Sigmoid colon (tissue), 7 donors: ENCODE results near the gene OR1J1. TPM values are rescaled to one million over a fixed set of nuclear protein-coding genes. Genes with fewer than 3 reads are reported as not detected.

Source experiments
- DNase-seq: peaks from one replicate; pipeline ENCODE4 v3.0.0-alpha.2; 2019
- H3K27ac ChIP-seq, 4 donors: fragments of 200-600 bp; sonication (generic); one replicate each; pipeline ENCODE4 v1.5.1; 2016 to 2019; ENCODE audit warnings: mild to moderate bottlenecking in 1 of 4
- H3K27me3 ChIP-seq, 3 donors: fragments of 200-600 bp; sonication (generic); one replicate each; pipeline ENCODE4 v1.5.1; 2019; ENCODE audit warnings: mild to moderate bottlenecking in 1 of 3
- H3K36me3 ChIP-seq, 4 donors: fragments of 200-600 bp; sonication (generic); one replicate each; pipeline ENCODE4 v1.5.1; 2016 to 2019
- H3K4me1 ChIP-seq, 4 donors: fragments of 200-600 bp; sonication (generic); one replicate each; pipeline ENCODE4 v1.5.1; 2017 to 2019
- H3K4me3 ChIP-seq, 4 donors: fragments of 200-600 bp; sonication (generic); one replicate each; pipeline ENCODE4 v1.5.1; 2017 to 2019; ENCODE audit warnings: mild to moderate bottlenecking in 2 of 4, moderate library complexity in 1 of 4
- H3K9me3 ChIP-seq, 4 donors: fragments of 200-600 bp in 3 of 4; sonication (generic) in 3 of 4; one replicate each; pipeline versions ENCODE4 v1.5.1 to v1.6.1; 2013 to 2019
- CTCF ChIP-seq, 4 experiments: fragments of 450-650 bp in 3 of 4; fragments of 200-600 bp in 1 of 4; IDR thresholded peaks; one replicate each; pipeline ENCODE4 v1.5.1; 2016 to 2019; ENCODE audit warnings: antibody characterized with exemption in 4 of 4, mild to moderate bottlenecking in 3 of 4, moderate library complexity in 2 of 4
- EP300 ChIP-seq, 4 donors: sonication (generic); formaldehyde crosslinking; IDR thresholded peaks; one replicate each; pipeline ENCODE4 v1.6.1; 2017; ENCODE audit warnings: antibody characterized with exemption in 4 of 4
- POLR2A ChIP-seq, 2 donors: fragments of 450-650 bp; IDR thresholded peaks; one replicate each; pipeline ENCODE4 v1.6.1; 2016; ENCODE audit warnings: antibody characterized with exemption in 2 of 2, mild to moderate bottlenecking in 2 of 2, moderate library complexity in 2 of 2
- POLR2AphosphoS5 ChIP-seq, 4 donors: sonication (generic); formaldehyde crosslinking; IDR thresholded peaks; one replicate each; pipeline ENCODE4 v1.6.1; 2017; ENCODE audit warnings: antibody characterized with exemption in 4 of 4
- WGBS, 2 donors: extraction: QIAGEN DNeasy Blood & Tissue Kit; methylation state at CpG; one replicate each; pipeline ENCODE4 v1.1.7; 2013; 5-methylcytosine and 5-hydroxymethylcytosine counted together
- intact Hi-C: fragments of 100-400 bp; cut with DNase I; formaldehyde crosslinking; loops from one replicate; pipeline ENCODE4 v1.15.1; 2023
- polyA plus RNA-seq, 3 donors: library from polyadenylated mRNA; stranded (reverse); fragments of 200-250 nt; gene quantifications; one replicate each; pipeline ENCODE4 v1.2.3, GENCODE V29; 2013
- total RNA-seq, 4 donors: library from RNA; depleted of rRNA; stranded (reverse); fragments of >200 nt; gene quantifications; one replicate each; pipeline ENCODE4 v1.1.0, GENCODE V29; 2016
- donor health status: healthy with polysubstance abuse.
- donor health status: Bipolar disorder and iron deficiency.
- donor health status: healthy.

The OR1J1 gene
- total and polyA plus RNA-seq, 7 donors = not detected

- H3K9me3 ChIP-seq = no peaks in the 10 kb centered on the region
- intact Hi-C loops = no loop called here
- TF ChIP-seq CTCF (IDR thresholded peaks at IDR 0.05) (no peak), EP300 (IDR thresholded peaks at IDR 0.05) (no peak), POLR2AphosphoS5 (IDR thresholded peaks at IDR 0.05) (no peak)
- H3K27ac ChIP-seq = no peak overlapping the region
- DNase-seq = no peak
- WGBS, 2 donors = 86 to 87% methylated on average over 3 of the region's 3 CpGs
- H3K4me3 ChIP-seq = no peak overlapping the region
- H3K4me1 ChIP-seq = peaks cover 0 to under 1% (median 0%) of the 10 kb centered on the region in 4 donors
- no peaks in the 10 kb centered on the region for H3K36me3 ChIP-seq
- no peaks in the 10 kb centered on the region for H3K27me3 ChIP-seq
These were observed 380 bp downstream of the OR1J1 start for GRCh38 chr9:122477346-122477745.

GRCh38 chr9:122475717-122476116 lies 2.0 kb downstream of the OR1J1 start:
- H3K4me3 ChIP-seq = no peak overlapping the region
- H3K36me3 ChIP-seq = no peaks in the 10 kb centered on the region
- H3K4me1 ChIP-seq = peaks cover 0 to 10% (median 0%) of the 10 kb centered on the region in 4 donors
- H3K9me3 ChIP-seq = no peaks in the 10 kb centered on the region
- intact Hi-C loops = no loop called here
- no peaks in the 10 kb centered on the region for H3K27me3 ChIP-seq
- TF ChIP-seq POLR2AphosphoS5 (IDR thresholded peaks at IDR 0.05) = no peak
- TF ChIP-seq POLR2A (IDR thresholded peaks at IDR 0.05) = no peak
- no peak for TF ChIP-seq EP300 (IDR thresholded peaks at IDR 0.05)
- TF ChIP-seq CTCF (IDR thresholded peaks at IDR 0.05) = no peak
- no peak overlapping the region for H3K27ac ChIP-seq
- no peak for DNase-seq
- 51 to 70% methylated on average over 2 of the region's 2 CpGs for WGBS, 2 donors

- H3K4me1 ChIP-seq = peaks cover 0 to 10% (median 0%) of the 10 kb centered on the region in 4 donors
- H3K27me3 ChIP-seq = no peaks in the 10 kb centered on the region
- no peaks in the 10 kb centered on the region for H3K36me3 ChIP-seq
- no peak for DNase-seq
- TF ChIP-seq POLR2AphosphoS5 (IDR thresholded peaks at IDR 0.05) (no peak), EP300 (IDR thresholded peaks at IDR 0.05) (no peak), CTCF (IDR thresholded peaks at IDR 0.05) (no peak), POLR2A (IDR thresholded peaks at IDR 0.05) (no peak)
- 74 to 82% methylated on average over 3 of the region's 3 CpGs for WGBS, 2 donors
- intact Hi-C loops = no loop called here
- no peak overlapping the region for H3K4me3 ChIP-seq
- H3K9me3 ChIP-seq = no peaks in the 10 kb centered on the region
- H3K27ac ChIP-seq = no peak overlapping the region
These were observed 3.2 kb downstream of the OR1J1 start for GRCh38 chr9:122474561-122474960.

- no peak for TF ChIP-seq EP300 (IDR thresholded peaks at IDR 0.05)
- no peak for TF ChIP-seq POLR2A (IDR thresholded peaks at IDR 0.05)
- TF ChIP-seq POLR2AphosphoS5 (IDR thresholded peaks at IDR 0.05) = no peak
- no peak for TF ChIP-seq CTCF (IDR thresholded peaks at IDR 0.05)
- Histone ChIP-seq H3K9me3 (no peaks in the 10 kb centered on the region), H3K27me3 (no peaks in the 10 kb centered on the region), H3K36me3 (no peaks in the 10 kb centered on the region), H3K4me1 (peaks cover 0 to 25% (median 14%) of the 10 kb centered on the region in 4 donors), H3K27ac (no peak overlapping the region), H3K4me3 (no peak overlapping the region)
- no peak for DNase-seq
- intact Hi-C loops = loop anchor here (5.0 kb wide), 1 partner anchor 879 kb away; no protein-coding TSS in a partner anchor
- 54 to 63% methylated on average over 4 of the region's 4 CpGs for WGBS, 2 donors
These were observed 9.0 kb downstream of the OR1J1 start for GRCh38 chr9:122468735-122469134.

GRCh38 chr9:122466456-122466855 lies 11.3 kb downstream of the OR1J1 start:
- DNase-seq = no peak
- no peak overlapping the region for H3K4me3 ChIP-seq
- 75 to 76% methylated on average over 3 of the region's 3 CpGs for WGBS, 2 donors
- H3K4me1 ChIP-seq = peaks cover 0 to 16% (median 14%) of the 10 kb centered on the region in 4 donors
- intact Hi-C loops = loop anchor here (5.0 kb wide), 1 partner anchor 881 kb away; no protein-coding TSS in a partner anchor
- TF ChIP-seq POLR2AphosphoS5 (IDR thresholded peaks at IDR 0.05) (no peak), CTCF (IDR thresholded peaks at IDR 0.05) (no peak), POLR2A (IDR thresholded peaks at IDR 0.05) (no peak), EP300 (IDR thresholded peaks at IDR 0.05) (no peak)
- H3K9me3 ChIP-seq = no peaks in the 10 kb centered on the region
- H3K27ac ChIP-seq = no peak overlapping the region
- no peaks in the 10 kb centered on the region for H3K27me3 ChIP-seq
- H3K36me3 ChIP-seq = no peaks in the 10 kb centered on the region
